GM12891 (cell line): ENCODE measurements around the gene SKIDA1.

Experiments used
- POLR2A ChIP-seq: IDR thresholded peaks from 2 replicates; pipeline ENCODE4 v1.6.1; 2011; ENCODE audit warnings: low read depth, low read length, control low read depth
- POLR2AphosphoS5 ChIP-seq: IDR thresholded peaks from 2 replicates; pipeline ENCODE4 v1.6.1; 2011; ENCODE audit warnings: low read depth, low read length, control low read depth
- TAF1 ChIP-seq: IDR thresholded peaks from 2 replicates; pipeline ENCODE4 v1.6.1; 2011; ENCODE audit warnings: low read depth, low read length, control low read depth

GRCh38 chr10:21526860-21527597 lies 1.5 kb upstream of the SKIDA1 start:
- TF ChIP-seq POLR2A (no peak), POLR2AphosphoS5 (no peak), TAF1 (no peak)
